ENCODE measurements around the gene MPL.

The MPL gene

DNA sequence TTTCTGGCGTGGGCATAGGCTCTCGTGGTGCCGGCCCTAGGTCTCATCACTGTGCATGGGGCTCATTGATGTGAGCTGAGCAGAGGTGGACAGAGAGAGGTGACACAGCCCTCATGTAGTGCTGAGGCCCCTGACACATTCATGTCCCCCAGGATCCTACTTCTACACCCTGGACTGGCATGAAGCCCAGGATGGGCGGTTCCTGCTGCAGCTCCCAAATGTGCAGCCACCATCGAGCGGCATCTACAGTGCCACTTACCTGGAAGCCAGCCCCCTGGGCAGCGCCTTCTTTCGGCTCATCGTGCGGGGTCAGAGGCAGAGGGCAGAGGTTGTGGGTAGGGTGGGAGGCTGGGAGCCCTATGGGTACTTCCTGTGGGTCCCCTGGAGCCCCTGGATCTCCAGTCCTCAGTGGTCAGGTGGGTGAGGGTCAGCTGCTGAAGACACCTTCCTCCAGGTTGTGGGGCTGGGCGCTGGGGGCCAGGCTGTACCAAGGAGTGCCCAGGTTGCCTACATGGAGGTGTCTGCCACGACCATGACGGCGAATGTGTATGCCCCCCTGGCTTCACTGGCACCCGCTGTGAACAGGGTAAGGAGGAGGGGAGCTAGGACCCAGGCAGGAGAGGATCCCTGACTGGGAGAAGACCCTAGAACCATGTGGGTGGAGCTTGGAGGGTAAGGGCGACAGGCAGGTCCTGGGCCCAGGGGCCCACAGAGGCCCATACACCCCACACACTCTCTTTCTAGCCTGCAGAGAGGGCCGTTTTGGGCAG is 30.7 kb upstream of the MPL start:
- DNase-seq = no peak

DNA sequence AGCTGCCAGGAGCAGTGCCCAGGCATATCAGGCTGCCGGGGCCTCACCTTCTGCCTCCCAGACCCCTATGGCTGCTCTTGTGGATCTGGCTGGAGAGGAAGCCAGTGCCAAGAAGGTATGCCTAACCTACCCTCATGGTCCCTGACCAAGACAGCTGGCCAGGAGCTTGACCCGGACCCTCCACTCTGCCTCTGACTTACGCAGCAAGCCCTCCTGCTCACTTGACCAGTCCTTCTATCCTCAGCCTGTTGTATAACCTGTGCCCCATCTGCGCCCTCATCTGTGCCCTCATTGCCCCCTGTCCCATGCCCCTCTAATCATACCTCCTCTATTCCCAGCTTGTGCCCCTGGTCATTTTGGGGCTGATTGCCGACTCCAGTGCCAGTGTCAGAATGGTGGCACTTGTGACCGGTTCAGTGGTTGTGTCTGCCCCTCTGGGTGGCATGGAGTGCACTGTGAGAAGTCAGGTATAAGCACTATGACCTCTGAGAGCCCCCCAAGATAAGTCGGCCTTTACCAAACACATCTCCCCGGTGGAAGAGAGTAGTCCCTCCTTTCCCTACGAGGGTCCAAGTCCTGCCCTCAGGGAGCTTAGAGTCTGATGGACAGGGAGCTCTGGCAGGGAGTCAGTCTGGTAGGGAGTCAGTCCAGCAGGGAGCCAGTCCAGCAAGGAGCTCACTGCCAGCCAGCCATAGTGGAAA is 30.0 kb upstream of the MPL start:
- DNase-seq = no peak

DNA sequence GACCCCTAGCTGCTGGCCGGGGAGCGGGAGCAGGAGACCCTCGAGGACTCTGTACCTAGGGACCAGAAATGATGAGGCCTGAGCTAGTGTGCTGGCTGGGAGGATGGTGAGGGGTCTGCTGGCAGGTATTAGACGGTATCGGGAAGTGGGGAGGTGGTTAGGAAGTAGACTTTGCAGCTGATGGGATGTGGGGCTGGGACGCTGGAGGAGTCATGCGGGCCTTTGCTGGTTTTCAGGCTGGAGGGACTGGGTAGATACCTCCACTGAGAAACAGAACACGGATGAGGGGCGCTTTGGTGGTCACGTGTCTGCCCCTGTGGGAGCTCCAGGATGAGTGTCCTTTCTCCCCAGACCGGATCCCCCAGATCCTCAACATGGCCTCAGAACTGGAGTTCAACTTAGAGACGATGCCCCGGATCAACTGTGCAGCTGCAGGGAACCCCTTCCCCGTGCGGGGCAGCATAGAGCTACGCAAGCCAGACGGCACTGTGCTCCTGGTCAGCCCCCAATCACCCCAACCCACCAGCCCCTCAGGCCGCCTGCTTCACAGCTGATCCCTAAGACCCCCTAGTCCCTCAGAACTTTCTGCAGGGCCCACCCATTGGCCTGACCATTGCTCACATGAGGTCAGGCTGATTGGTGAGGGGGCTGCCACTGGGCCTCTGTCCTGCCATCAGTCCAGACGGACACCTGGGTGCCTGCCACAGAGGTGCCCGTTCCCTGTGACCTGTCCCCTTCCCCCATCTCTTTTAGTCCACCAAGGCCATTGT is 28.8 kb upstream of the MPL start:
- no peak for DNase-seq

DNA sequence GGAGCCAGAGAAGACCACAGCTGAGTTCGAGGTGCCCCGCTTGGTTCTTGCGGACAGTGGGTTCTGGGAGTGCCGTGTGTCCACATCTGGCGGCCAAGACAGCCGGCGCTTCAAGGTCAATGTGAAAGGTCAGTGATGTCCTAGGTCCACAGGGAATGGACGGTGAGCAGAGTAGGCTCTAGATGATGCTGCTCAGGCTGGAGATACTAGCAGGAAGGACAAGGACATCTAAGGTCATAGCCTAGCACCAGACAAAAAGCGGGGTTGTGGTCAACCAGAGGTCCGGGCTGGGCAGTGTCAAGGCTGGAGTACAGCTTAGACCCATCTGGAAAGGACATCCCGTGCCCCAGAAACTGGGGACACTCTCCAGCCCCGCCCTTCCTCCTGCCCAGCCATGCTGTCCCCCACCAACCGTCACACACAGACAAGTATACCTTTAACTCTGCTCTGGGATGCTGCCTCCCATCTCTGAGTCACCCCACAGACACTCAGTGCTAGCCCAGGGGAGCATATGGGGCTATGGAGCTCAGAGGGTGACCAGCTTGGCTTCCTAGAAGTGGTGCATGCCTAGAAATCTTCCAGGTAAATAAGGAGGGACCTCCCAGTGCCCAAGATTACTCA is 28.1 kb upstream of the MPL start:
- no peak for DNase-seq

DNA sequence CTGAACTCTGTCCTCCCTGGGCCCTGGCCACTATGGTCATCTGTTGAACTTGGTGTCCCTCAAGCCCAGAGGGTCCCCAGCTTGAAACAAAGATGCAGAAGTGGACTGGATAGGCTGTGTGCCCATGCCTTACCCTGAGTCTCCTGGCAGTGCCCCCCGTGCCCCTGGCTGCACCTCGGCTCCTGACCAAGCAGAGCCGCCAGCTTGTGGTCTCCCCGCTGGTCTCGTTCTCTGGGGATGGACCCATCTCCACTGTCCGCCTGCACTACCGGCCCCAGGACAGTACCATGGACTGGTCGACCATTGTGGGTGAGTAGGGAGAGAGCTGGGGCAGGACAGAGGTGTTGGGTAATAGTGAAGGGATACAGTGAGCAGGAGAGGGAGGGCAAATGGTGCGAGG is 26.1 kb upstream of the MPL start:
- DNase-seq = no peak

DNA sequence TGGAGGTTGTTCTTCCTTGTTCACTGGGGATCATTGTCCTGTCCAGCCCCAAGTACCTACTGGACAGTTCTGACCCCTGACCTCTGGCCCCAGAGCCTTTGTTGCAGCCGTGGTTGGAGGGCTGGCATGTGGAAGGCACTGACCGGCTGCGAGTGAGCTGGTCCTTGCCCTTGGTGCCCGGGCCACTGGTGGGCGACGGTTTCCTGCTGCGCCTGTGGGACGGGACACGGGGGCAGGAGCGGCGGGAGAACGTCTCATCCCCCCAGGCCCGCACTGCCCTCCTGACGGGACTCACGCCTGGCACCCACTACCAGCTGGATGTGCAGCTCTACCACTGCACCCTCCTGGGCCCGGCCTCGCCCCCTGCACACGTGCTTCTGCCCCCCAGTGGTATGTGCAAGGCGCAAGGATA is 25.4 kb upstream of the MPL start:
- no peak for DNase-seq

DNA sequence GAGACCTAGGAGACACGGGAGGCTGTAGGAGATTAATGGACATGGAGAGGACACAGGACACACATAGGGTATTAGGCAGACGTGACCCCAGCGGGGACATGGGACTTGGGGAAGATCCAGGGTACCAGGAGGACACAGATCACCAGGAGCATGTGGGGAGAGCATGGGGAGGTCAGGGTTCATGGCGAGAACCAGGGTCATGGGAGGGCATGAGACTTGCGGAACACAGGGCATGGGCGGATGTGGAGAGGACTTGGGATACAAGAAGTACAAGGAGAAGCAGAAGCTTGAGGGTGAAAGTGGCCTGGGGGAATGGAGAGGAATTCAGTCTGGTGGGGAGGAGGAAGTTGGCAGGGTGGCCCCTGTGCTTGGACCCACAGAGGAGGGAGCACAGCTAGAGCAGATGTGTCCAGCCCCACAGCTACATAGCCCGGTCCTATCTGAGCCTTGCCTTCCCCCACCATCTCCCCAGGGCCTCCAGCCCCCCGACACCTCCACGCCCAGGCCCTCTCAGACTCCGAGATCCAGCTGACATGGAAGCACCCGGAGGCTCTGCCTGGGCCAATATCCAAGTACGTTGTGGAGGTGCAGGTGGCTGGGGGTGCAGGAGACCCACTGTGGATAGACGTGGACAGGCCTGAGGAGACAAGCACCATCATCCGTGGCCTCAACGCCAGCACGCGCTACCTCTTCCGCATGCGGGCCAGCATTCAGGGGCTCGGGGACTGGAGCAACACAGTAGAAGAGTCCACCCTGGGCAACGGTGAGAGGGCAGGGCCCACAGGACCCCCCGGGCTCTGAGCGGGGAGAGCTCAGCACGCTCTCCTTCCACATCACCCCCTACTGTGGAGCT is 24.7 kb upstream of the MPL start:
- DNase-seq = no peak

DNA sequence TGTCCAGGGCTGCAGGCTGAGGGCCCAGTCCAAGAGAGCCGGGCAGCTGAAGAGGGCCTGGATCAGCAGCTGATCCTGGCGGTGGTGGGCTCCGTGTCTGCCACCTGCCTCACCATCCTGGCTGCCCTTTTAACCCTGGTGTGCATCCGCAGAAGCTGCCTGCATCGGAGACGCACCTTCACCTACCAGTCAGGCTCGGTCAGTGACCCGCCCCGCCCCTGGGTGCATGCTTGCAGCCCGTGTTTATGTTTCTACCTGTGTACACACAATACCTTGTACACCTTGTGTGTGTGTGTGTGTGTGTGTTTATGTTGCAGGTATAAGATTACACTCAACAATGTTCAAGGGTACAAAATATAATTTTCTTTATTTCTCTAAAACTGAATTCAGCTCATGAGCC is 23.8 kb upstream of the MPL start:
- no peak for DNase-seq

DNA sequence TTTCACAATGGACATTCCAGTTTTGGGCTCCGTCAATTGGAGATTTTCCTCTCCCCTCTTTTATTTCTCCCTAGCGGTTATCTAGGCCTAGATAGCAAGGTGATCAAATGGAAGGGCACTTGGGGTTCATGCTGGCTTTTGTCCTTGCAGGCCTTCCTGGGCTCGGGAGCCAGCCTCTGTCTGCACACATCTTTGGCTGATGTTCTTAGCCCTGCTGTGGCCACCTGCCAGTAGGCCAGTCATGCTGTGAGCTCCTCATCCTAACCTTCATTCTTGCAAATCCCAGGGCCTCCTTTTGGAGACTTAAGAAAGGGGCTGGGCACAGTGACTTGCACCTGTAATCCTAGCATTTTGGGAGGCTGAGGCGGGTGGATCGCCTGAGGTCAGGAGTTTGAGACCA is 23.4 kb upstream of the MPL start:
- no peak for DNase-seq

DNA sequence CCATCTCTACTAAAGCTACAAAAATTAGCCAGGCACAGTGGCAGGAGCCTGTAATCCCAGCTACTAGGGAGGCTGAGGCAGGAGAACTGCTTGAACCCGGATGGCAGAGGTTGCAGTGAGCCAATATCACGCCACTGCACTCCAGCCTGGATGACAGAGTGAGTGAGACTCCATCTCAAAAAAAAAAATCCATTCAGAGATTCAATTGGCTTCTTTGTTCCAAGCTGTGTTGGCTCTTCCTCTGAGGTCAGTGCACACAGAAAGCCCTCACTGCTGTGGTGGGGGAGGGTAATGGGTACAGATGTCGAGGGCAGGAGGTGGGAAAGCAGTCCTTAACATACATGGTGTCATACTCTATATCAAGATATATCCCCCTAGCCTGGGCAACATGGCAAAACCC is 22.1 kb upstream of the MPL start:
- no peak for DNase-seq

DNA sequence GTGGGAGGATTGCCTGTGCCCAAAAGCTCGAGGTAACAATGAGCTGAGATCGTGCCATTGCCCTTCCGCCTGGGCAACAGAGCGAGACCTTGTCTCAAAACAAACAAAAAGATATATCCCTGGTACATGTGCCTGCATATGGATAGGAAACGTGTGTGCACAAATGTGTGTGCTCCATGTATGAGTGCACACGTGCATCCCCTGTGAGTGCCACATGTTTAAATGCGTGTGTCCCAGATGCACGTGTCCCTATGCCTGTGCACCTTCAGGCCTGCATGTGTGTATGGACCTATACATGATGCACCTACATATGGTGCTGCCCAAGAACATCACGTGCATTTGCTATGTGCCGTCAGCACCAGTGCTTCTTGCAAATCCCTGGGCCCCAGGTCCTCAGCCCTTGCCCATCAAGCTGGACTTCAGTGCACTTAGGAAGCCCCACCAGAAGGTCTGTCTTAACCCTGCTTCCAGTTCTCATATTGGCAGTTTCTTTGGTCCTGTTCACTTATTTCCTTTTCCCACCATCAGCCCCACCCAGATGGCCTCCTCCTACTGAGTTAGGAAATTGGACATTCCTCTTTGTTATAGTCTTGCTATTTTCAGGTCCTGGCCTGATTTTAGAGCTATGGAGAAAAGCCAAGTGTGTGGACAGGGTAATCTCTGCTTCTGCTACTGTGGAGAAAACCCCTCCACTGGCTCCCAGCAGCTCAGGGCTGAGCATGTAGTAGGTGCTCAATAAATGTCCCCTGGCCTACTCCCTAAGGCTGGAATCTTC is 21.5 kb upstream of the MPL start:
- DNase-seq = no peak

DNA sequence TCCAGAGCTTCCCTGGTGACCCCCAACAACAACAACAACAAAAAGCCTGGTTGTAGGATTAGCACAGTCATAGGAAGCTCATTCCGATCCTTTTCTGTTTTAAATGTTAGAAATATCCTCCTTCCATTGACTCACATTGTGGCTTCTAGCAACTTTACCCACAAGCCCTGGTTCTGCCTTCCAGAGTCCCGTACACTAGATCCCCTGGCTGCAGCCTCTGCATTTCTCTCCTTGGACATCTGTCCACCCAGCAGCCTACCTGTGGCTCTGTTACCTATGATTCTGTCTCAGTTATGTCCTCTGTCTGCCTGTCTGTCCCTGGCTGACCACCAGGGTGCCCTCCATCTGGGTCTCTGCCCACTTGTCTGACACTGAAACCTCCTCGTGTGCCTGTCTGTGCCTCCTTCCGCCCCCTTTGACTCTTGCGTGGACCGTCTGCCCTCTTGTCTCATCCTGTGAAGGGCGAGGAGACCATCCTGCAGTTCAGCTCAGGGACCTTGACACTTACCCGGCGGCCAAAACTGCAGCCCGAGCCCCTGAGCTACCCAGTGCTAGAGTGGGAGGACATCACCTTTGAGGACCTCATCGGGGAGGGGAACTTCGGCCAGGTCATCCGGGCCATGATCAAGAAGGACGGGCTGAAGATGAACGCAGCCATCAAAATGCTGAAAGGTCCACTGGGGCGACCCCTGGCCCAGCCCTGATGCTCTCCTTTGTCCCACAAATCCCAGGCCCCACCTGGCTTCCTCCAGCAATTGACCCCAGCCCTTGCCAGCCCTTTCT is 20.7 kb upstream of the MPL start:
- DNase-seq = no peak

DNA sequence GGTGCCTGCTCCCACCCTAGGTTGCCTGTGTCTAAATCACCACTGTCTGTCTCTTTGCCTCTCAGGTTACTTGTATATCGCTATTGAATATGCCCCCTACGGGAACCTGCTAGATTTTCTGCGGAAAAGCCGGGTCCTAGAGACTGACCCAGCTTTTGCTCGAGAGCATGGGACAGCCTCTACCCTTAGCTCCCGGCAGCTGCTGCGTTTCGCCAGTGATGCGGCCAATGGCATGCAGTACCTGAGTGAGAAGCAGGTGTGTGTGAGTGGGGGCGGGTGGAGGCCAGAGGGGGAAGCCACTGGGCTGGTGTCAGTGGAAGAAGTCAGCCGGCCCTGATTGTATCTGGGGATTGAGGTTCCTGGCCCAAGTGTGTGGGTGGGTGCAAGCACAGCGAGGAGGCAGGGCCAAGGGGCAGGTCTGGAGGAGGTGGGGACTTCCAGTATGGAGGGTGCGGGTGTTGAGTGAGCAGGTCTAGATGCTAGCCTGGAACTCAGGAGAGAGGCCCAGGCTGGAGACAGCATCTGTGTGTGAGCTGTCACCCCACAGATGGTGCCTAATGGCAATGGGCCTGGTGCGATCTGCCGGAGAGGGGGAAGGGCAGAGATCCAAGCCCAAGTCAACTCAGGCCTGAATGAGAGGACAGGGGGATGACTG is 19.7 kb upstream of the MPL start:
- DNase-seq = no peak

DNA sequence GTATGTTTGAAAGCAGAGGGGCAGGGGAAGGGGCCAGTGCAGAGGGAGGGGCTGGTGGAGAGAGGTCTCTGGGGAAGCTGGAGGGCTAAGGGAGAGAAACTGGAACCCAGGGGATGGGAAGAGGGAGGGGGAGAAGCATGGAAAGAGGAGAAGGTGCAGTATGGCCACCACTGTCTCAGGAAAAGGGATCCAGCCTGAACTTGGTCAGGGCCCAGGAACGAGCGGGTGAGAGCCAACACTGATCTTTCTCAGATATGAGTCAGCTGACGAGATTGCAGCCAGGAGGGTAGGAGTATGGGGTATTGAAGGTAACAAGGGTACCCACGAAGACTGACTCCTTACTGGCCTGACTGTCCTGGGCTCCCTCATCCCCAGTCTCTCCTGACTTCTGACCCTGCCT is 18.8 kb upstream of the MPL start:
- no peak for DNase-seq

DNA sequence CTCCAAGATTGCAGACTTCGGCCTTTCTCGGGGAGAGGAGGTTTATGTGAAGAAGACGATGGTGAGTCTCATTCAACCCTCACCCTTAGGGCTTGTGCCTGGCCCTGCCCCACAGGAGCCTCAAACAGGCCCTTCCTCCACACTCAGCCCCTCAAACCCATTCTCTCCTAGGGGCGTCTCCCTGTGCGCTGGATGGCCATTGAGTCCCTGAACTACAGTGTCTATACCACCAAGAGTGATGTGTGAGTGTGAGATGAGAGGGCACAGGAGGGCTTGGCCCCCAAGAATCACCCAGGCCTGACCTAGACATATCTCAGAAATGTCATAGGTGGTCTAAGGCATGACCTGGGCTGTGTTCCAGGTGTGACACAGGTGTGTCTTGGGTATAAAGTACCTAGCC is 18.3 kb upstream of the MPL start:
- DNase-seq = no peak

DNA sequence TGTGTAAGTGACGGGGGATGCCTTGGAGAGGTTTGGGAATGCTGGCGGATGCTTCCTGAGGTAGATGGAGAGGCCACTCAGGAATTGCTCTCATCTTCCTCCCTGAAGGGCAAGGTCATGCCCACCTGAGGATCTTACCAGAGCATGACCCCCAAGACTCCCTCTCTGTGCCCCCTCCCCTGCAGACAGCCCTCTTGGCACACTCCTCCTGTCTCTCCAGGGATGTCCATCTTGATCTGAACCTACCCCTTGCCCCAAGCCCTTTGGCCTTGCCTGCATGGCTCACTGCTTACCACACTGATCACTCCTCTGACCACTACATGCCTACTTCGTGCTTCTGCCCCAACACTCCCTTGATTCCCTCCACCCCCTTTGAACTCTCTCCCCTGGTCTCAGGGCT is 17.9 kb upstream of the MPL start:
- no peak for DNase-seq

DNA sequence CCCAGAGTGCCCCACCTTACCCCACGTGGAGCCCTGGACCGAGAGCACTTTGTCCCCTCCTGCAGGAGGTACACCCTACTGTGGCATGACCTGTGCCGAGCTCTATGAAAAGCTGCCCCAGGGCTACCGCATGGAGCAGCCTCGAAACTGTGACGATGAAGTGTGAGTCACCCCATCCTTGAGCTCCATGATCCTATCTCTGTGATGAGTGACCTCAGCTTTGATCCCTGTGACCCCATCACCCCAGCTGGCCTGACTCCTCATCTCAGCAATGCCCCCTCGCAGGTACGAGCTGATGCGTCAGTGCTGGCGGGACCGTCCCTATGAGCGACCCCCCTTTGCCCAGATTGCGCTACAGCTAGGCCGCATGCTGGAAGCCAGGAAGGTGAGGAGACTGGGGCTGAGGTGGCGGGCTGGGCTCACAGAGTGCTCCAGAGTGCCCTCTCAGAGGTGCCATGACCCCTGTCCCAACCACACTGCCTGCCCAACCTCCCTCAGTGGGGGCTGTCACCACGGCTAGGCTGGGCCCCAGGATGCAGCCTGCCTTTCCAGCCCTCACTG is 16.2 kb upstream of the MPL start:
- DNase-seq = no peak

DNA sequence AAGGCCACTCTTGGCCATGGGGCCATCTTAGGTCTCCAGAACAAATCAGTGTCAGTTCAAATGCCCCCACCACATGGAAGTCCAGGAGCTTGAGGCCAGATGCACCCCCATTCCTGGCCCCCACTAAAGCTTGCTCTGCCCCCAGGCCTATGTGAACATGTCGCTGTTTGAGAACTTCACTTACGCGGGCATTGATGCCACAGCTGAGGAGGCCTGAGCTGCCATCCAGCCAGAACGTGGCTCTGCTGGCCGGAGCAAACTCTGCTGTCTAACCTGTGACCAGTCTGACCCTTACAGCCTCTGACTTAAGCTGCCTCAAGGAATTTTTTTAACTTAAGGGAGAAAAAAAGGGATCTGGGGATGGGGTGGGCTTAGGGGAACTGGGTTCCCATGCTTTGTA is 15.1 kb upstream of the MPL start:
- DNase-seq = no peak

DNA sequence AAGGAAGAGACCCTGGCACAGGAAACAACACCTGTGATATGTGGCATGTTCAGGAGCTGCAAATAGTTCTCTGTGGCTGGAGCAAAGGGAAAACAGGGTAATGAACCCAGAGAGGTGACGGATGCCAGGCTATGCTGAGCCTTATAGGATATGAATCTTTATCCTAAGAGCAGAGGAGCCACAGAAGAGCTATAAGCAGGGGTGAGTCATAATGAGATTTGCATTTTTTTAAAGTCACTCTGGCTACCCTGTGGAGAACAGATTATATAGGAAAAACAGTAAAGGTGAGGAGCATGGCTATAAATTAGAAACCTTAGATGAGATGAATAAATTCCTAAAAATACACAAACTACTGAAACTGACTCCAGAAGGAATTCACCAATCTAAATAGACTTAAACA is 12.8 kb upstream of the MPL start:
- DNase-seq = no peak

DNA sequence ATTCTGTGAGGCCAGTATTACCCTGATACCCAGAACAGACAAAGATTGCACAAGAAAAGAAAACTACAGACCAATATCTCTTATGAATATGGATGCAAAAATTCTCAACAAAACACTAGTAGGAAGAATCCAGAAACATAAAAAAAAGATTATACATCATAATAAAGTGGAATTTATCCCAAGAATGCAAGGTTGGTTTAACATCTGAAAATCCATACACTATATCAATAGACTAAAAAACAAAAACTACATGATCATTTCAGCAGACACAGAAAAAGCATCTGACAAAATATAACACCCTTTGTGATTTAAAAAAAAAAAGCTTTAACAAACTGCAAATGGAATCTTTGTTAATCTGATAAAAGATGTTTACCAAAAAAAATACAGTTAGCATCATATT is 12.2 kb upstream of the MPL start:
- DNase-seq = no peak

Data from SIG-M5 (cell line).